GM21447 (cell line): ENCODE measurements around the gene EIF4E1B.

Experiments used
- ATAC-seq: cut with Tn5 transposase; IDR thresholded peaks from one replicate; pipeline ENCODE4 v1.9.1; 2021; ENCODE audit not compliant: unreplicated experiment

The EIF4E1B gene

GRCh38 chr5:176606032-176606431 is 24.4 kb upstream of the EIF4E1B start:
- no peak for ATAC-seq

- no peak for ATAC-seq
These were observed 23.6 kb upstream of the EIF4E1B start for GRCh38 chr5:176606875-176607274.

GRCh38 chr5:176608142-176608705 is 22.3 kb upstream of the EIF4E1B start:
- ATAC-seq = no peak

GRCh38 chr5:176608937-176609723 is 21.3 kb upstream of the EIF4E1B start:
- peak; percentile 19 for ATAC-seq

GRCh38 chr5:176609724-176610434 is 20.6 kb upstream of the EIF4E1B start, which contains the start of gene GPRIN1:
TSS of gene GPRIN1 (minus strand) at chr5:176610156. CDS start at chr5:176599834, 10,322 bp downstream.
- ATAC-seq = peak; percentile 68

- ATAC-seq = peak; percentile 25
These were observed 20.1 kb upstream of the EIF4E1B start for GRCh38 chr5:176610435-176610773.

- ATAC-seq = no peak
These were observed 19.0 kb upstream of the EIF4E1B start for GRCh38 chr5:176611435-176611834.

GRCh38 chr5:176612008-176612407 is 18.5 kb upstream of the EIF4E1B start:
- ATAC-seq = no peak

- ATAC-seq = no peak
These were observed 17.6 kb upstream of the EIF4E1B start for GRCh38 chr5:176612855-176613254.

- ATAC-seq = no peak
These were observed 15.5 kb upstream of the EIF4E1B start for GRCh38 chr5:176614805-176615478.

GRCh38 chr5:176616511-176616910 is 14.0 kb upstream of the EIF4E1B start:
- no peak for ATAC-seq

GRCh38 chr5:176618783-176619182 is 11.7 kb upstream of the EIF4E1B start:
- ATAC-seq = no peak

- ATAC-seq = peak; percentile 78
These were observed 11.3 kb upstream of the EIF4E1B start for GRCh38 chr5:176619203-176619568.

- ATAC-seq = no peak
These were observed 10.7 kb upstream of the EIF4E1B start for GRCh38 chr5:176619569-176620332.

- ATAC-seq = no peak
These were observed 10.0 kb upstream of the EIF4E1B start for GRCh38 chr5:176620333-176620981.

- ATAC-seq = no peak
These were observed 8.8 kb upstream of the EIF4E1B start for GRCh38 chr5:176621661-176622079.

GRCh38 chr5:176624142-176624541 is 6.3 kb upstream of the EIF4E1B start:
- ATAC-seq = no peak

GRCh38 chr5:176624938-176625337 is 5.5 kb upstream of the EIF4E1B start:
- ATAC-seq = no peak

GRCh38 chr5:176625512-176625911 is 5.0 kb upstream of the EIF4E1B start:
- ATAC-seq = no peak
